GM23338 (cell line): ENCODE results near the gene ARHGEF28. TPM values are rescaled to one million over a fixed set of nuclear protein-coding genes. Genes with fewer than 3 reads are reported as not detected.

ENCODE experiments used
- ATAC-seq: fragments of 200-7000 bp; cut with Tn5 transposase; 3 replicates; pipeline ENCODE4 v1.9.1; 2020
- DNase-seq: peaks from one replicate; pipeline ENCODE4 v3.0.0-alpha.2; 2015; ENCODE audit warnings: low spot score
- H2AFZ ChIP-seq: fragments of 200-600 bp; sonication (generic); 2 replicates; pipeline ENCODE4 v1.8.0; 2016; ENCODE audit warnings: antibody characterized with exemption, mild to moderate bottlenecking, moderate library complexity
- H3F3A ChIP-seq: fragments of 200-600 bp; sonication (generic); replicated peaks from 2 replicates; pipeline ENCODE4 v1.8.0; 2017; ENCODE audit warnings: antibody characterized with exemption, mixed run types, low read depth
- H3K27ac ChIP-seq: fragments of 200-600 bp; sonication (generic); 2 replicates; pipeline ENCODE4 v1.6.1; 2016; ENCODE audit warnings: low read depth
- H3K27me3 ChIP-seq: fragments of 200-600 bp; sonication (generic); 2 replicates; pipeline ENCODE4 v1.8.0; 2016; ENCODE audit warnings: mild to moderate bottlenecking, mixed run types, moderate library complexity; ENCODE audit not compliant: insufficient read depth
- H3K36me3 ChIP-seq: fragments of 200-600 bp; sonication (generic); 2 replicates; pipeline ENCODE4 v1.8.0; 2016; ENCODE audit warnings: mild to moderate bottlenecking; ENCODE audit not compliant: insufficient read depth
- H3K4me1 ChIP-seq: fragments of 200-600 bp; sonication (generic); 2 replicates; pipeline ENCODE4 v1.8.0; 2016; ENCODE audit warnings: mild to moderate bottlenecking, moderate library complexity; ENCODE audit not compliant: insufficient read depth
- H3K4me2 ChIP-seq: fragments of 200-600 bp; sonication (generic); 2 replicates; pipeline ENCODE4 v1.7.1; 2017; ENCODE audit warnings: mixed run types
- H3K4me3 ChIP-seq: fragments of 200-600 bp; sonication (generic); 2 replicates; pipeline ENCODE4 v1.6.1; 2016; ENCODE audit warnings: mixed run types
- H3K79me2 ChIP-seq: fragments of 200-600 bp; sonication (generic); replicated peaks from 2 replicates; pipeline ENCODE4 v1.8.0; 2017; ENCODE audit warnings: mild to moderate bottlenecking; ENCODE audit not compliant: insufficient read depth
- H3K9me2 ChIP-seq: fragments of 200-600 bp; sonication (generic); 2 replicates; pipeline ENCODE4 v1.8.0; 2017; ENCODE audit not compliant: insufficient read depth
- H4K20me1 ChIP-seq: fragments of 200-600 bp; sonication (generic); replicated peaks from 2 replicates; pipeline ENCODE4 v1.8.0; 2017; ENCODE audit warnings: mild to moderate bottlenecking; ENCODE audit not compliant: insufficient read depth
- H3K27ac Mint-ChIP-seq: 2 replicates; pipeline ENCODE4 v1.8.0; 2020; ENCODE audit warnings: inconsistent platforms, mild to moderate bottlenecking, moderate library complexity, mixed read lengths
- H3K27me3 Mint-ChIP-seq: 3 replicates; pipeline ENCODE4 v1.8.0; 2022; ENCODE audit warnings: low read depth, mild to moderate bottlenecking, moderate library complexity, mixed read lengths, inconsistent platforms; ENCODE audit not compliant: insufficient read depth, poor library complexity
- H3K36me3 Mint-ChIP-seq: 3 replicates; pipeline ENCODE4 v1.8.0; 2021; ENCODE audit warnings: low read depth, mild to moderate bottlenecking, inconsistent platforms, moderate library complexity, mixed read lengths
- H3K4me1 Mint-ChIP-seq: 3 replicates; pipeline ENCODE4 v1.8.0; 2020; ENCODE audit warnings: mild to moderate bottlenecking, inconsistent platforms, mixed read lengths
- H3K4me3 Mint-ChIP-seq: 3 replicates; pipeline ENCODE4 v1.8.0; 2021; ENCODE audit warnings: moderate library complexity, mild to moderate bottlenecking, inconsistent platforms, mixed read lengths
- H3K9me3 Mint-ChIP-seq: 3 replicates; pipeline ENCODE4 v1.8.0; 2020; ENCODE audit warnings: moderate library complexity, mild to moderate bottlenecking, inconsistent platforms, mixed read lengths
- CREB1 ChIP-seq: fragments of 250-450 bp; sonication (Bioruptor Pico); IDR thresholded peaks from 2 replicates; pipeline ENCODE4 v1.5.0; 2020; ENCODE audit warnings: low read depth, mild to moderate bottlenecking, moderate library complexity
- EZH2 ChIP-seq: fragments of 200-600 bp; sonication (generic); IDR thresholded peaks from one replicate; pipeline ENCODE4 v1.8.0; 2017; ENCODE audit warnings: antibody characterized with exemption, mild to moderate bottlenecking, low read depth; ENCODE audit not compliant: unreplicated experiment
- JUNB ChIP-seq: IDR thresholded peaks from one replicate; pipeline ENCODE4 v1.6.1; 2016; ENCODE audit warnings: antibody characterized with exemption; ENCODE audit not compliant: unreplicated experiment
- POLR2AphosphoS5 ChIP-seq: IDR thresholded peaks from 2 replicates; pipeline ENCODE4 v1.6.1; 2016; ENCODE audit warnings: antibody characterized with exemption, low read depth
- ZNF114 ChIP-seq: fragments of 250-450 bp; sonication (Bioruptor Pico); IDR thresholded peaks from 2 replicates; pipeline ENCODE4 v1.5.0; 2020; ENCODE audit warnings: mild to moderate bottlenecking, moderate library complexity
- polyA plus RNA-seq: library from polyadenylated mRNA; unstranded; fragments of >200 nt; fragmentation: Nextera tagmentation; extraction: Ambion mirVana; gene quantifications from 2 replicates; pipeline ENCODE4 v1.2.1, GENCODE V29; 2016
- total RNA-seq: library from RNA; depleted of rRNA; stranded (reverse); fragments of >200 nt; shearing (Covaris generic); gene quantifications from 2 replicates; pipeline ENCODE4 v1.2.3, GENCODE V29; 2014
- TF ChIP-seq, protein P1 (sequence below): fragments of 250-450 bp; sonication (Bioruptor Pico); IDR thresholded peaks from 2 replicates; pipeline ENCODE4 v1.5.0; 2020; ENCODE audit warnings: mild to moderate bottlenecking, moderate library complexity
- TF ChIP-seq, protein P2 (sequence below), 2 experiments: fragments of 200-600 bp in 1 of 2; sonication (generic) in 1 of 2; conservative IDR thresholded peaks; 2 replicates each; pipeline versions ENCODE4 v1.5.1 to v1.6.1; 2016 to 2017; ENCODE audit warnings: antibody characterized with exemption in 2 of 2, low read depth in 2 of 2, mild to moderate bottlenecking in 2 of 2, moderate library complexity in 1 of 2
- TF ChIP-seq, protein P3 (sequence below): IDR thresholded peaks from one replicate; pipeline ENCODE4 v1.6.1; 2018; ENCODE audit warnings: antibody characterized with exemption; ENCODE audit not compliant: unreplicated experiment
- TF ChIP-seq, protein P4 (sequence below): IDR thresholded peaks from 2 replicates; pipeline ENCODE4 v1.6.1; 2016; ENCODE audit warnings: antibody characterized with exemption

The ARHGEF28 gene
- total and polyA plus RNA-seq, 2 experiments from 2014 or later: 0.39 to 1.0 TPM

DNA sequence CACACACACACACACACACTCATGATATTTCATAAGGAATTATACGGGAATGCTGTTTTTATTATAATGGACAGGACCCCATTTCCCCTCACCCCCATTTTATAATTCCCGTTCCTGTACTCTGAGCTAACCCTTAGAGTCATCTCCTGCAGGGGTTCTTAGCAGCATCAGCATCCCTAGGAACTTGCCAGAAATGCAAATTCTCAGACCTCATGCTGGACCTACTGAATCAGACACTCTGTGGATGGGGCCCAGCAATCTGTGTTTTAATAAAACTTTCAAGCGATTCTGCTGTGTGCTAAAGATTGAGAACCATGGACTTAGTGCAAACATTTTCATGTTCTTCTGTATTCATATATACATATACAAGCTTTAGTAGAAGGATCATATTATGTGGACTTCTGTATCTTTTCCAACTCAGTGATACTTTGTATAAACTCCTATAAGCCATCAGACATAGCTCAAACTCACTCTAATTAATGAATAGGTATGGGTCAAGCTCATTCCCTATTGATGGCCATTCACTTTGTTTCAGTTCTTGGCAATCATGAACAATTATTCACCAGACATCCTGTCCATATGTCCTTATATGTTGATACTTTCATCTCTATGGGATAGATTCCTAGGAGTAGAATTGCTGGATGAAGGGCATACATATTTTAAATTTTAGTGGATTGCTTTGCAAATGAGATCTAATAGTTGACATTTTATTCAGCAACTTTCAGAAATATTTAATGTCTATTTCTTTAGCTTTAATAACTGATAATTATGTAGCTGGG is 65.5 kb downstream of the ARHGEF28 start:
- Histone ChIP-seq H3F3A (no peaks in the 10 kb centered on the region), H3K4me1 (peaks cover 17% of the 10 kb centered on the region), H3K27me3 (no peaks in the 10 kb centered on the region), H3K27ac (no peak overlapping the region), H3K4me3 (no peak overlapping the region), H3K4me2 (no peak overlapping the region), H2AFZ (no peak overlapping the region), H3K9me2 (peaks cover 15% of the 10 kb centered on the region), H3K79me2 (no peaks in the 10 kb centered on the region), H3K36me3 (no peaks in the 10 kb centered on the region; the same call in 1 of the 2 replicates), H4K20me1 (no peaks in the 10 kb centered on the region)
- peaks cover 32% of the 10 kb centered on the region for H3K4me1 Mint-ChIP-seq
- peaks cover 4% of the 10 kb centered on the region for H3K27me3 Mint-ChIP-seq
- no peaks in the 10 kb centered on the region; the same call in 2 of the 3 replicates for H3K36me3 Mint-ChIP-seq
- TF ChIP-seq CREB1 (CRISPR knock-in tag) (no peak), EZH2 (no peak), POLR2AphosphoS5 (no peak), ZNF114 (no peak), JUNB (no peak)
- TF ChIP-seq, protein P1, sequence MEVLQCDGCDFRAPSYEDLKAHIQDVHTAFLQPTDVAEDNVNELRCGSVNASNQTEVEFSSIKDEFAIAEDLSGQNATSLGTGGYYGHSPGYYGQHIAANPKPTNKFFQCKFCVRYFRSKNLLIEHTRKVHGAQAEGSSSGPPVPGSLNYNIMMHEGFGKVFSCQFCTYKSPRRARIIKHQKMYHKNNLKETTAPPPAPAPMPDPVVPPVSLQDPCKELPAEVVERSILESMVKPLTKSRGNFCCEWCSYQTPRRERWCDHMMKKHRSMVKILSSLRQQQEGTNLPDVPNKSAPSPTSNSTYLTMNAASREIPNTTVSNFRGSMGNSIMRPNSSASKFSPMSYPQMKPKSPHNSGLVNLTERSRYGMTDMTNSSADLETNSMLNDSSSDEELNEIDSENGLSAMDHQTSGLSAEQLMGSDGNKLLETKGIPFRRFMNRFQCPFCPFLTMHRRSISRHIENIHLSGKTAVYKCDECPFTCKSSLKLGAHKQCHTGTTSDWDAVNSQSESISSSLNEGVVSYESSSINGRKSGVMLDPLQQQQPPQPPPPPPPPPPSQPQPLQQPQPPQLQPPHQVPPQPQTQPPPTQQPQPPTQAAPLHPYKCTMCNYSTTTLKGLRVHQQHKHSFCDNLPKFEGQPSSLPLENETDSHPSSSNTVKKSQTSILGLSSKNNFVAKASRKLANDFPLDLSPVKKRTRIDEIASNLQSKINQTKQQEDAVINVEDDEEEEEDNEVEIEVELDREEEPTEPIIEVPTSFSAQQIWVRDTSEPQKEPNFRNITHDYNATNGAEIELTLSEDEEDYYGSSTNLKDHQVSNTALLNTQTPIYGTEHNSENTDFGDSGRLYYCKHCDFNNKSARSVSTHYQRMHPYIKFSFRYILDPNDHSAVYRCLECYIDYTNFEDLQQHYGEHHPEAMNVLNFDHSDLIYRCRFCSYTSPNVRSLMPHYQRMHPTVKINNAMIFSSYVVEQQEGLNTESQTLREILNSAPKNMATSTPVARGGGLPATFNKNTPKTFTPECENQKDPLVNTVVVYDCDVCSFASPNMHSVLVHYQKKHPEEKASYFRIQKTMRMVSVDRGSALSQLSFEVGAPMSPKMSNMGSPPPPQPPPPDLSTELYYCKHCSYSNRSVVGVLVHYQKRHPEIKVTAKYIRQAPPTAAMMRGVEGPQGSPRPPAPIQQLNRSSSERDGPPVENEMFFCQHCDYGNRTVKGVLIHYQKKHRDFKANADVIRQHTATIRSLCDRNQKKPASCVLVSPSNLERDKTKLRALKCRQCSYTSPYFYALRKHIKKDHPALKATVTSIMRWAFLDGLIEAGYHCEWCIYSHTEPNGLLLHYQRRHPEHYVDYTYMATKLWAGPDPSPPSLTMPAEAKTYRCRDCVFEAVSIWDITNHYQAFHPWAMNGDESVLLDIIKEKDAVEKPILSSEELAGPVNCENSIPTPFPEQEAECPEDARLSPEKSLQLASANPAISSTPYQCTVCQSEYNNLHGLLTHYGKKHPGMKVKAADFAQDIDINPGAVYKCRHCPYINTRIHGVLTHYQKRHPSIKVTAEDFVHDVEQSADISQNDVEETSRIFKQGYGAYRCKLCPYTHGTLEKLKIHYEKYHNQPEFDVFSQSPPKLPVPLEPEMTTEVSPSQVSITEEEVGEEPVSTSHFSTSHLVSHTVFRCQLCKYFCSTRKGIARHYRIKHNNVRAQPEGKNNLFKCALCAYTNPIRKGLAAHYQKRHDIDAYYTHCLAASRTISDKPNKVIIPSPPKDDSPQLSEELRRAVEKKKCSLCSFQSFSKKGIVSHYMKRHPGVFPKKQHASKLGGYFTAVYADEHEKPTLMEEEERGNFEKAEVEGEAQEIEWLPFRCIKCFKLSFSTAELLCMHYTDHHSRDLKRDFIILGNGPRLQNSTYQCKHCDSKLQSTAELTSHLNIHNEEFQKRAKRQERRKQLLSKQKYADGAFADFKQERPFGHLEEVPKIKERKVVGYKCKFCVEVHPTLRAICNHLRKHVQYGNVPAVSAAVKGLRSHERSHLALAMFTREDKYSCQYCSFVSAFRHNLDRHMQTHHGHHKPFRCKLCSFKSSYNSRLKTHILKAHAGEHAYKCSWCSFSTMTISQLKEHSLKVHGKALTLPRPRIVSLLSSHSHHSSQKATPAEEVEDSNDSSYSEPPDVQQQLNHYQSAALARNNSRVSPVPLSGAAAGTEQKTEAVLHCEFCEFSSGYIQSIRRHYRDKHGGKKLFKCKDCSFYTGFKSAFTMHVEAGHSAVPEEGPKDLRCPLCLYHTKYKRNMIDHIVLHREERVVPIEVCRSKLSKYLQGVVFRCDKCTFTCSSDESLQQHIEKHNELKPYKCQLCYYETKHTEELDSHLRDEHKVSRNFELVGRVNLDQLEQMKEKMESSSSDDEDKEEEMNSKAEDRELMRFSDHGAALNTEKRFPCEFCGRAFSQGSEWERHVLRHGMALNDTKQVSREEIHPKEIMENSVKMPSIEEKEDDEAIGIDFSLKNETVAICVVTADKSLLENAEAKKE (CRISPR knock-in tag): no peak
- TF ChIP-seq, protein P2, sequence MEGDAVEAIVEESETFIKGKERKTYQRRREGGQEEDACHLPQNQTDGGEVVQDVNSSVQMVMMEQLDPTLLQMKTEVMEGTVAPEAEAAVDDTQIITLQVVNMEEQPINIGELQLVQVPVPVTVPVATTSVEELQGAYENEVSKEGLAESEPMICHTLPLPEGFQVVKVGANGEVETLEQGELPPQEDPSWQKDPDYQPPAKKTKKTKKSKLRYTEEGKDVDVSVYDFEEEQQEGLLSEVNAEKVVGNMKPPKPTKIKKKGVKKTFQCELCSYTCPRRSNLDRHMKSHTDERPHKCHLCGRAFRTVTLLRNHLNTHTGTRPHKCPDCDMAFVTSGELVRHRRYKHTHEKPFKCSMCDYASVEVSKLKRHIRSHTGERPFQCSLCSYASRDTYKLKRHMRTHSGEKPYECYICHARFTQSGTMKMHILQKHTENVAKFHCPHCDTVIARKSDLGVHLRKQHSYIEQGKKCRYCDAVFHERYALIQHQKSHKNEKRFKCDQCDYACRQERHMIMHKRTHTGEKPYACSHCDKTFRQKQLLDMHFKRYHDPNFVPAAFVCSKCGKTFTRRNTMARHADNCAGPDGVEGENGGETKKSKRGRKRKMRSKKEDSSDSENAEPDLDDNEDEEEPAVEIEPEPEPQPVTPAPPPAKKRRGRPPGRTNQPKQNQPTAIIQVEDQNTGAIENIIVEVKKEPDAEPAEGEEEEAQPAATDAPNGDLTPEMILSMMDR (conservative IDR thresholded peaks at IDR 0.05; ENCODE audit: low read depth in 2 of 2): no peak
- TF ChIP-seq, protein P3, sequence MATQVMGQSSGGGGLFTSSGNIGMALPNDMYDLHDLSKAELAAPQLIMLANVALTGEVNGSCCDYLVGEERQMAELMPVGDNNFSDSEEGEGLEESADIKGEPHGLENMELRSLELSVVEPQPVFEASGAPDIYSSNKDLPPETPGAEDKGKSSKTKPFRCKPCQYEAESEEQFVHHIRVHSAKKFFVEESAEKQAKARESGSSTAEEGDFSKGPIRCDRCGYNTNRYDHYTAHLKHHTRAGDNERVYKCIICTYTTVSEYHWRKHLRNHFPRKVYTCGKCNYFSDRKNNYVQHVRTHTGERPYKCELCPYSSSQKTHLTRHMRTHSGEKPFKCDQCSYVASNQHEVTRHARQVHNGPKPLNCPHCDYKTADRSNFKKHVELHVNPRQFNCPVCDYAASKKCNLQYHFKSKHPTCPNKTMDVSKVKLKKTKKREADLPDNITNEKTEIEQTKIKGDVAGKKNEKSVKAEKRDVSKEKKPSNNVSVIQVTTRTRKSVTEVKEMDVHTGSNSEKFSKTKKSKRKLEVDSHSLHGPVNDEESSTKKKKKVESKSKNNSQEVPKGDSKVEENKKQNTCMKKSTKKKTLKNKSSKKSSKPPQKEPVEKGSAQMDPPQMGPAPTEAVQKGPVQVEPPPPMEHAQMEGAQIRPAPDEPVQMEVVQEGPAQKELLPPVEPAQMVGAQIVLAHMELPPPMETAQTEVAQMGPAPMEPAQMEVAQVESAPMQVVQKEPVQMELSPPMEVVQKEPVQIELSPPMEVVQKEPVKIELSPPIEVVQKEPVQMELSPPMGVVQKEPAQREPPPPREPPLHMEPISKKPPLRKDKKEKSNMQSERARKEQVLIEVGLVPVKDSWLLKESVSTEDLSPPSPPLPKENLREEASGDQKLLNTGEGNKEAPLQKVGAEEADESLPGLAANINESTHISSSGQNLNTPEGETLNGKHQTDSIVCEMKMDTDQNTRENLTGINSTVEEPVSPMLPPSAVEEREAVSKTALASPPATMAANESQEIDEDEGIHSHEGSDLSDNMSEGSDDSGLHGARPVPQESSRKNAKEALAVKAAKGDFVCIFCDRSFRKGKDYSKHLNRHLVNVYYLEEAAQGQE: no peak
- TF ChIP-seq, protein P4, sequence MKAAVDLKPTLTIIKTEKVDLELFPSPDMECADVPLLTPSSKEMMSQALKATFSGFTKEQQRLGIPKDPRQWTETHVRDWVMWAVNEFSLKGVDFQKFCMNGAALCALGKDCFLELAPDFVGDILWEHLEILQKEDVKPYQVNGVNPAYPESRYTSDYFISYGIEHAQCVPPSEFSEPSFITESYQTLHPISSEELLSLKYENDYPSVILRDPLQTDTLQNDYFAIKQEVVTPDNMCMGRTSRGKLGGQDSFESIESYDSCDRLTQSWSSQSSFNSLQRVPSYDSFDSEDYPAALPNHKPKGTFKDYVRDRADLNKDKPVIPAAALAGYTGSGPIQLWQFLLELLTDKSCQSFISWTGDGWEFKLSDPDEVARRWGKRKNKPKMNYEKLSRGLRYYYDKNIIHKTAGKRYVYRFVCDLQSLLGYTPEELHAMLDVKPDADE: no peak
- no peaks in the 10 kb centered on the region for H3K9me3 Mint-ChIP-seq
- DNase-seq (no peak), ATAC-seq (no peak)
- no peak overlapping the region for H3K27ac Mint-ChIP-seq
- H3K4me3 Mint-ChIP-seq: no peak overlapping the region
